Stimulated activated CD8-positive, alpha-beta memory T cell treated with anti-CD3 and anti-CD28 coated beads, Interleukin-12 subunit alpha, Interleukin-12 subunit beta, amount 100 ng/mL, for 24 hours (primary cell): ENCODE results near the gene GRM7.

Source experiments
- DNase-seq: peaks from one replicate; pipeline ENCODE4 v3.0.0-alpha.2; 2020; ENCODE audit errors: extremely low read depth

The GRM7 gene

GRCh38 chr3:6971933-6972332 lies 111.0 kb downstream of the GRM7 start:
- DNase-seq: no peak

DNA sequence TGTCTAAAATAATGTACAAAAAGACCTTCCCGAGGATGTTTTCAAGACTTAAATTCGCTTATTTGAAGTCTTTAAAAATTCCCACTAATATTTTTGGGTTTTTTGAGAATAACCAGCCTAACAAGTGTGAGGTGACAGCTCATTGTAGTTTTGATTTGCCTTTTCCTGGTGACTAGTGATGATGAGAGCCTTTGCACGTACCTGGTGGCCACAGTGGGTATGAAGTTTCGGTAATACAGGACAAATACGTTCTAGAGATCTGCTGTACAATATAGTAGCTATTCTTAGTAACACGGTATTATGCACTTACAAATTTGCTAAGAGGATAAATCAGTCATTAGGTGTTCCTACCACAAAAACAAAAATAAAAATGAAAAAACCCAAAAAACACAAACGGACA lies 124.9 kb downstream of the GRM7 start:
- DNase-seq: no peak

- DNase-seq: no peak
Measured at GRCh38 chr3:6989608-6990291, 128.8 kb downstream of the GRM7 start.

GRCh38 chr3:6994081-6994668 lies 133.3 kb downstream of the GRM7 start:
- no peak for DNase-seq

- DNase-seq: no peak
Measured at GRCh38 chr3:7000501-7000900, 139.6 kb downstream of the GRM7 start.

- DNase-seq: no peak
Measured at GRCh38 chr3:7001370-7001769, 140.5 kb downstream of the GRM7 start.

DNA sequence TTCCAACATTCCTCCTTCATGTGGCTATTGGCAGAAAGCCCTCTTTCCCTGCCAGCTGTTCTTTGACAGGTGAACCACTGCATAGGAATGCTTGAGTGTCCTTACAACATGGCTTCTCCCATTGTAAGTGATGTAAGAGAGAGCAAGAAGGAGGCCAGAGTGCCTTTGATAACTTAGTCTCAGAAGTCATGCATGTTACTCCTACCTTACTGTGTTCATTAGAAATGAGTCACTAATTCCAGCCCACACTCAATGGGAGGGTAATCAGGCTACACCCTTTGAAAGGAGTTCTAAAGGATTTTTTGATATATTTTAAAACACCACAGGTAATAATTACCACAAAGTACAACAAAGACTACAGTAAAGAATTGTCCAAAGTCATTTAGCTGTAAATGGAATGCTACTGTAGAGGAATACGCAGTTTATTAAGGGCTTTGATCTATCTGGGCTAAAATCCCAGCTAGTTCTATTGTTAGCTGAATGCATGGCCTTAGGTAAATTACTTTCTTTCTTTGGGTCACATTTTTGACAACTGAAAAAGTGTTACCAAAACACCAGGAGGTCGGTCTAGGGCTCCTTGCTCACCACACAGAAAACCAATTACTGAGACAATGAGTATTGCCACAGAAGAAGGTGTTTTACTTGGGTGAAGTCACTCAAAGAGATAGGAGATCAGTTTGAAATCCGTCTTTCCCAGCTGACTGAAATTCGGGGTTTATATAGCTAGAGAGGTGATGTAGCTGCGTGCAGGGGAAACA lies 154.9 kb downstream of the GRM7 start:
- no peak for DNase-seq

- no peak for DNase-seq
Measured at GRCh38 chr3:7025581-7026300, 164.8 kb downstream of the GRM7 start.

DNA sequence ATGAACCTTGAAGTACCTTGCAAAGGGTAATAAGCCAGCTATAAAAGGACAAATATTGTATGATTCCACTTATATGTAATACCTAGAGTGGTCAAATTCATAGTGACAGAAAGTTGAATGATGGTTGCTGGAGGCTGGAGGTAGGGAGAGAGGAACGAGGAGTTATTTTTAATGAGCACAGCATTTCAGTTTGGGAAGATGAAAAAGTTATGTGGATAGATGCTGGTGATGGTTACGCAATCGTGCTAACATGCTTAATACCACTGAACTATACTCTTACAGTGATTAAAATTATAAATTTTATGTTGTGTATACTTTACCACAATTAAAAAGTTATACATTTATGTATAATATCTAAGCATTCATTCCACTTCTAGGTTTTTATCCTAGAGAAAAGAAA lies 168.6 kb downstream of the GRM7 start:
- DNase-seq: no peak

DNA sequence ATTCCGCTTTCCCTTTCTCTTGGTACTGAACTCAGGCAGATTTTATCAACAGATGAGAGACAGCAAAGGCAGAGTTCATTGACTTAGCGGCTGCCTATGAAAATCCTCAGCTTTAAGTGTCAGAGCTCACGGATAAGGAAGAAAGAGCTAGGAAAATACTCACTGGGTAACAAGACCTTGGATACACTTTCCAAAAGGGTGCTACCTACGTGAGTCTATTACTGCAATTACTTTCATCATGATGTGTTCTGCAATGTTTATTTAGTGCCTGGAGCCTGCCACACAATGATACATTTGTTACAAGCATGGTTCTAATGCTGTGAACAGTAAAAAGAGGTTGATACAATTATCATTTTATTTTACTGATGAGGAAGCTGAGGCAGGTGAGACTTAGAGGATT lies 177.5 kb downstream of the GRM7 start:
- no peak for DNase-seq

DNA sequence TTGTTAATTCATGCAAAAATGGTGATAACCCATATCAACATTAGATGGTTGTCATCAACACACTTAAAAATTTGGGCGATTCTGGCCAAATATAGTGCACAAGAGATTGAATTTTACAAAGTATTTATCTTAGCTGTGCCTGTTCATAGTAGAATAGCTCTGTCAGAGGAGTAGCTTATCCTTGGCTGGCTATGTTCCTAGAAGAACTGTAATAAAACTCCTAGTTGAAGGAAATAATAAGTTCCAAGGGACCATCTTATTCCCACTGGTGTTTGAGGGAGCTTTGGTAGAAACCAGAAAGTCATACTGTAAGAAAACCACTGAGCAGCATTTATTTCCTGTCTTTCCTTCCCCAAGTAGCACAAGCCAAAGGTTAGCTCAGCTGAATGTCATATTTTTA lies 201.8 kb downstream of the GRM7 start:
- DNase-seq: no peak

- DNase-seq: no peak
Measured at GRCh38 chr3:7070461-7070860, 209.5 kb downstream of the GRM7 start.

DNA sequence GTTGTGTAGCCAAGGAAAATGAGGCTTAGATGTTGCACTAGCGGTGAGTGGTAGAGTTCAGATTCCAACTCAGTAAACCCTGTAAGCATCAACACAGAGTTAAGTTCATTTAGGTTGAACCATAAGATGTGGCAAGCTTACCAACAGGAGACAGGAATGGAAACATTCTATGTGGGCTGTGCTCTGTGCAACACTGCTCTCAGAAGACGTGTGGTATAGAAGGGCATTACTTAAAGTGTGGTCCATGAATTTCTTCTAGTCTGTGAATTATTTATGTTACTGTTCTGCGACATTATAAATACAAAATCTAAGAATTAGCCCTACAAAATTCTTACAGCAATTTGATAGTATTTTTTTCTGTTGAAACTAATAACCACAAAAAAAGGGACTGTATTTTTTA lies 213.3 kb downstream of the GRM7 start:
- no peak for DNase-seq

GRCh38 chr3:7075117-7075516 lies 214.2 kb downstream of the GRM7 start:
- DNase-seq: no peak

DNA sequence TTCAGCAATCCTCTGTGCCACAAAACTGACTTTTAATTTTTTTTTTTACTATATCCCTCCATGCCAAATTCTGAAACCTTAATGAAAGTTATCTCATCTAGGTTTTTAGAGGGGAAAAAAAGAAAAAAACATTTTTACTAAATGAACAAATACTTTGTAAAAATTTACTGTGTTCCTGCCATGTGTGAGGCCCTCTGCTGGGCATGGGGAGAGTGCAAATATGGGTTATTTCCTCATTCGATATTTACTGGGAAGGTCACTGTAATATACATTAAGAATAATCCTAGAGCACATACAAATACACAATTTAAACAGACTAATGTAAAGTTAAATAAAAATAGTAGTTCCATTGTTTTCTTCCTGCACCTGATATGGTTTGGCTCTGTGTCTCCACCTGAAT lies 215.0 kb downstream of the GRM7 start:
- no peak for DNase-seq

DNA sequence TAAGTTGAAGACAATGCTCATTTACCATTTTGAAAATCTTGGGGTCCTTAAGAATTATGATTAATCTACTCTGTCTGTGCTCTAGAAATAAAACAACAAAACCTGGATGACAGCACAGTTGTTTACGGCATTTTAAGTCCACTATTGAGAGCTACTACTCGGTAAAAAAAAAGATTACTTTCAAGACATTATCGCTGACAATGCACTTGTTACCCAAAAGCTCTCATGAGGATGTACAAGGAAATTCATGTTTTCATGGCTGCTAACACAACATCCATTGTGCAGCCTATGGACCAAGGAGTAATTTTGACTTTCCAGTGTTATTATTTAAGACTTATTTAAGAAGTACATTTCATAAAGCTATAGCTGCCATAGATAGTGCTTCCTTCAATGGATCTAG lies 221.3 kb downstream of the GRM7 start:
- DNase-seq: no peak

DNA sequence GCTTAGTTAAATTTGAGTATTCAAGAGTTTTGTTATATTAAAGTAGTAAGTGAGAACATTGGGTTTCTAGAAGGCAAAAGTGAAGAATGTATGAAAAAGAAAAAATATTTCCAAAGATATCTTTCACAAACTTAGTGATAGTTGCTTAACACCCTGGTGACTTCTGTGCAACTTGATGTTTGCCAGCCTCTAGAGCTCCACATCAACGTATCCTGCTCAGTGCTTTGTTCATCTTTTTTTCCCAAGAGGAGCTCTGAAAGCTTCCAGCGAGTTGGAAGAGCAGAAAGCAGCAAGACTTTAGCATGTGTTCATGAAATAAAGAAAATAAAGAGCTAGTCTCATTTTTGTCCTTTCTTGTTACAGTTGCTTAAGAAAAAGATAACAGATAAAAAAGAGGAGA lies 225.5 kb downstream of the GRM7 start:
- no peak for DNase-seq

- DNase-seq: no peak
Measured at GRCh38 chr3:7095116-7095515, 234.2 kb downstream of the GRM7 start.

GRCh38 chr3:7100136-7100535 lies 239.2 kb downstream of the GRM7 start:
- DNase-seq: no peak

DNA sequence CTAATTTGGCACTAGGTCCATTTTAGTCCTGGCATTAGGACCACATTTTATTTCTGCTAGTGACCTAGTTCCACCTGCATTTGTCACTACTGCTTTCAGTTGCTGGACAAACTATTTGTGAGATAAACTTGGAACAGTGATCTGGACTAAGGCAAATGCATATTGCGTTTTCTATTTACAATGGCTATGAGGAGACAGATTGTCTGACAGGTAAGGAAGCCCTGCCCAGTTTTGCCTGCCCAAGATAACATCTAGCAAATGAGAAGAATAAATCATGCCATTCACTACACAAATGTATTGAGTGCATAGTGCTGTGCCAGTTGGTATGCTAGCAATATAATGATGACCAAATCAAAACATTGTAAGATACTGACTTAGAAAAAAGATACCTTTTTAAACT lies 245.7 kb downstream of the GRM7 start:
- no peak for DNase-seq

- DNase-seq: no peak
Measured at GRCh38 chr3:7112523-7113056, 251.7 kb downstream of the GRM7 start.

- no peak for DNase-seq
Measured at GRCh38 chr3:7144697-7145308, 283.9 kb downstream of the GRM7 start.
